Effector memory CD8-positive, alpha-beta T cell (primary cell): Measurements from ENCODE around the gene TXNRD1.
A peak's percentile ranks its signal among the peaks of the same experiment; 100 is the strongest.

Experiments
- ATAC-seq: fragments of 150-1000 bp; cut with Tn5 transposase; replicated peaks from 2 replicates; pipeline ENCODE4 v1.10.0; 2021; ENCODE audit warnings: mild to moderate bottlenecking, moderate library complexity
- DNase-seq, 3 experiments: peaks; one replicate each; pipeline ENCODE4 v3.0.0; 2021
- H3K27ac Mint-ChIP-seq, 2 donors: one replicate each; pipeline ENCODE4 v1.8.0; 2022; ENCODE audit warnings: mild to moderate bottlenecking in 2 of 2, mixed read lengths in 2 of 2, moderate library complexity in 2 of 2
- H3K27me3 Mint-ChIP-seq, 2 donors: one replicate each; pipeline ENCODE4 v1.8.0; 2022; ENCODE audit warnings: mixed read lengths in 2 of 2
- H3K36me3 Mint-ChIP-seq: one replicate; pipeline ENCODE4 v1.8.0; 2022; ENCODE audit warnings: mild to moderate bottlenecking, moderate library complexity, mixed read lengths; ENCODE audit not compliant: insufficient read depth
- H3K4me1 Mint-ChIP-seq, 2 donors: one replicate each; pipeline ENCODE4 v1.8.0; 2022; ENCODE audit warnings: low read depth in 2 of 2, mixed read lengths in 2 of 2
- H3K4me3 Mint-ChIP-seq, 2 donors: one replicate each; pipeline ENCODE4 v1.8.0; 2022; ENCODE audit warnings: mild to moderate bottlenecking in 2 of 2, mixed read lengths in 2 of 2, moderate library complexity in 2 of 2
- H3K9me3 Mint-ChIP-seq, 2 donors: one replicate each; pipeline ENCODE4 v1.8.0; 2022; ENCODE audit warnings: mixed read lengths in 2 of 2

The TXNRD1 gene

GRCh38 chr12:104181313-104181712, 34.3 kb upstream of the TXNRD1 start:
- H3K27me3 Mint-ChIP-seq, result peaks cover 11 to 17% of the 10 kb centered on the region in 2 donors
- H3K9me3 Mint-ChIP-seq, result no peaks in the 10 kb centered on the region
- no peak for ATAC-seq
- no peak overlapping the region for H3K27ac Mint-ChIP-seq
- no peak for DNase-seq
- H3K4me1 Mint-ChIP-seq, result peaks cover 0 to 4% of the 10 kb centered on the region in 2 donors
- peaks cover 2% of the 10 kb centered on the region for H3K36me3 Mint-ChIP-seq
- no peak overlapping the region for H3K4me3 Mint-ChIP-seq

DNA sequence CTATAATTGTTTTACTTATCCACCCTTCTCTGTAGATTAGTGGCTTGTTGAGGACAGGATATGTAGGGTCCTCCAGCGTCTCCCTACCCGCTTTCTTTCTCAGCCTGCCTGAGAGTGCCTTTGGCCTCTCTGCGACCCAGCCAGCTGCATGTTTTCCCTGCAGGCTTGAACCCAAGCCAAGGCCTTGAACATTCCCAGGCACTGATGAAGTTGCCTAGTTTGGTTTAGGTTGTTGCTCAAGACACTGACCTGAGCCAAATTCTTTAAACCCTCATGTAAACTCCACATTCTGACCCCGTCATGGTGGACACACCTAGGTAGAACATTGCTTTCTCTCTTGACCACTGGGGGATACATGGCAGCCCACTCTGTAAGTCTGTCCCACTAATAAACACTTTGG, 33.4 kb upstream of the TXNRD1 start:
- Mint-ChIP-seq H3K36me3 (peaks cover 2% of the 10 kb centered on the region), H3K27ac (no peak overlapping the region), H3K27me3 (peaks cover 11 to 17% of the 10 kb centered on the region in 2 donors), H3K4me1 (peaks cover 0 to 4% of the 10 kb centered on the region in 2 donors), H3K9me3 (no peaks in the 10 kb centered on the region), H3K4me3 (no peak overlapping the region)
- ATAC-seq (no peak), DNase-seq (no peak)

- peaks cover 2% of the 10 kb centered on the region for H3K36me3 Mint-ChIP-seq
- no peaks in the 10 kb centered on the region for H3K9me3 Mint-ChIP-seq
- H3K4me3 Mint-ChIP-seq, result no peak overlapping the region
- H3K27me3 Mint-ChIP-seq, result peaks cover 9 to 13% of the 10 kb centered on the region in 2 donors
- ATAC-seq (no peak), DNase-seq (no peak)
- no peak overlapping the region for H3K27ac Mint-ChIP-seq
- peaks cover 0 to 2% of the 10 kb centered on the region in 2 donors for H3K4me1 Mint-ChIP-seq
Observed at GRCh38 chr12:104182621-104183378, 32.8 kb upstream of the TXNRD1 start.

DNA sequence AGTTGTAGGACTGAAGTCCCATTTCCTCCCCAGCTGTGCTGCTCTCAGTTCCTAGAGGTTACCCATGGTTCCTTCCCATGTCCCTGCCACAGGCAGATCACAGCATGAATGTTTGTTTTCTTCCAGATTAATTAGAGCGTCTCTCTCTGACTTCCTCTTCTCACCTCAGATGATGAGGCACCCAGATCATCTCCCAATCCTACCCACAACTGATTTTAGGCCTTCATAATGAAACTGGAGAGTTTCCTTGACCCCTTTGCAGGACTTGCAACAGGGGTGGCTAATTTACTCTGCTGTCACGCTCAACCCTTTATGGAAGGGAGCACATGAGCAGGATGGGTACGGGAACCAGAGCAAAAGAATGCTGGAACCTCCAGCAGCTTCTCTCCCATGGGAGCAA, 32.1 kb upstream of the TXNRD1 start:
- Mint-ChIP-seq H3K27ac (no peak overlapping the region), H3K27me3 (peaks cover 2 to 7% of the 10 kb centered on the region in 2 donors), H3K4me3 (no peak overlapping the region), H3K4me1 (no peaks in the 10 kb centered on the region), H3K9me3 (no peaks in the 10 kb centered on the region), H3K36me3 (peaks cover 2% of the 10 kb centered on the region)
- ATAC-seq, result no peak
- no peak for DNase-seq

- ATAC-seq (no peak), DNase-seq (no peak)
- H3K9me3 Mint-ChIP-seq, result no peaks in the 10 kb centered on the region
- no peak overlapping the region for H3K27ac Mint-ChIP-seq
- no peaks in the 10 kb centered on the region for H3K4me1 Mint-ChIP-seq
- no peak overlapping the region for H3K4me3 Mint-ChIP-seq
- no peaks in the 10 kb centered on the region for H3K27me3 Mint-ChIP-seq
- peaks cover 1% of the 10 kb centered on the region for H3K36me3 Mint-ChIP-seq
Observed at GRCh38 chr12:104187446-104188155, 28.0 kb upstream of the TXNRD1 start.

DNA sequence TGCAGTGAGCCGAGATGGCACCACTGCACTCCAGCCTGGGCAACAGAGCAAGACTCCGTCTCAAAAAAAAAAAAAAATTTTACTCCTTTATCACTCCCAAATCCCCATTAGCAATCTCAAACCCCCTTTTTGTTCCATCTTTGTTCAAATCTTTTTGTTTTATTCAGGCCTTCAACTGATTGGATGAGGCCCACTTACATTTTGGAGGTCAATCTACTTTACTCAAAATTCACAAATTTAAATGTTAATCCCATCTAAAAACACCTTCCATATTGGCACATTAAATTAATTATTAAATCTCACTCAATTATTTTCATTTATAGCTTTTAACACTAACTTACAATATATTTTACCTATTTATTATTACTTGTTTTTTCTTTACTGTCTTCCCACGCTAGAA, 27.0 kb upstream of the TXNRD1 start:
- no peak for ATAC-seq
- H3K27me3 Mint-ChIP-seq, result no peaks in the 10 kb centered on the region
- H3K4me3 Mint-ChIP-seq, result no peak overlapping the region
- no peaks in the 10 kb centered on the region for H3K4me1 Mint-ChIP-seq
- no peak for DNase-seq
- H3K9me3 Mint-ChIP-seq, result no peaks in the 10 kb centered on the region
- H3K27ac Mint-ChIP-seq, result no peak overlapping the region
- no peaks in the 10 kb centered on the region for H3K36me3 Mint-ChIP-seq

- Mint-ChIP-seq H3K36me3 (no peaks in the 10 kb centered on the region), H3K4me1 (no peaks in the 10 kb centered on the region), H3K27ac (peak overlapping the region in 1 of 2 donors; percentile 51), H3K4me3 (no peak overlapping the region), H3K27me3 (no peaks in the 10 kb centered on the region), H3K9me3 (no peaks in the 10 kb centered on the region)
- DNase-seq, result no peak
- no peak for ATAC-seq
Observed at GRCh38 chr12:104189915-104190555, 25.5 kb upstream of the TXNRD1 start.

DNA sequence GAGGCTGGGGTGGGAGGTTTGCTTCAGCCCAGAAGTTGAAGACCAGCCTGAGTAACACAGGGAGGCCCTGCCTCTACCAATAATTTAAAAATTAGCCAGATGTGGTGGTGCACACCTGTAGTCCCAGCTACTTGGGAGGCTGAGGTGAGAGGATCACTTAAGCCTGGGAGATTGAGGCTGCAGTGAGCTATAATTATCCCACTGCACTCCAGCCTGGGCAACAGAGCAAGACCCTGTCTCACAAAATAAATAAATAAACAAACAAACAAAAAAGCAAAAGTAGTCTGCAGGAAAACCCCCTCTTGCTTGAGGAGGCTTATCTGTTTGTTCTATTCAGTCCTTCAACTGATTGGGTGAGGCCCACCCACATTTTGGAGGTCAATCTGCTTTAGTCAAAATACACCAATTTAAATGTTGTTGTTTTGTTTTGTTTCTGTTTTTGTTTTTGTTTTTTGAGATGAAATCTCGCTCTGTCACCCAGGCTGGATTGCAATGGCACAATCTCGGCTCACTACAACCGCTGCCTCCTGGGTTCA, 24.9 kb upstream of the TXNRD1 start:
- no peak for ATAC-seq
- Mint-ChIP-seq H3K36me3 (no peaks in the 10 kb centered on the region), H3K9me3 (no peaks in the 10 kb centered on the region), H3K4me1 (no peaks in the 10 kb centered on the region), H3K27me3 (peaks cover 0 to 4% of the 10 kb centered on the region in 2 donors), H3K4me3 (no peak overlapping the region), H3K27ac (no peak overlapping the region)
- no peak for DNase-seq

DNA sequence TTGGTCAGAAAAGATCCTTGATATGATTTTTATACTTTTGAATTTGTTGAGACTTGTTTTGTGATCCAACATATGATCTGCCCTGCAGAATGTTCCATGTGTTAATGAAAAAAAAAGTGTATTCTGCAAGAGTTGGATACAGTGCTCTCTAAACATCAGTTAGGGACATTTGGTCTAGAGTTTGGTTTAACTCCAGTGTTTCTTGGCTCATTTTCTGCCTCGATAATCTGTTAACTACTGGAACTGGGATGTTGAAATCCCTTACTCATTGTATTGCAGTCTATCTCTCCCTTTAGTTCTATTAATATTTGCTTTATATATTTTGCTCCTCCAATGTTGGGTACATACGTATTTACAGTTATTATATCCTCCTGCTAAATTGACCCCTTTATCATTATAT, 18.3 kb upstream of the TXNRD1 start:
- no peaks in the 10 kb centered on the region for H3K4me1 Mint-ChIP-seq
- no peak for DNase-seq
- H3K9me3 Mint-ChIP-seq, result no peaks in the 10 kb centered on the region
- no peak overlapping the region for H3K4me3 Mint-ChIP-seq
- no peak for ATAC-seq
- H3K27ac Mint-ChIP-seq, result no peak overlapping the region
- peaks cover 22 to 40% of the 10 kb centered on the region in 2 donors for H3K27me3 Mint-ChIP-seq
- no peaks in the 10 kb centered on the region for H3K36me3 Mint-ChIP-seq

- no peak overlapping the region for H3K27ac Mint-ChIP-seq
- H3K4me3 Mint-ChIP-seq, result no peak overlapping the region
- no peaks in the 10 kb centered on the region for H3K4me1 Mint-ChIP-seq
- DNase-seq (no peak), ATAC-seq (no peak)
- no peaks in the 10 kb centered on the region for H3K9me3 Mint-ChIP-seq
- H3K27me3 Mint-ChIP-seq, result peaks cover 28 to 42% of the 10 kb centered on the region in 2 donors
- H3K36me3 Mint-ChIP-seq, result no peaks in the 10 kb centered on the region
Observed at GRCh38 chr12:104199964-104200363, 15.6 kb upstream of the TXNRD1 start.

- ATAC-seq, result peak; percentile 68
- no peaks in the 10 kb centered on the region for H3K4me1 Mint-ChIP-seq
Observed at GRCh38 chr12:104201238-104202001, 14.2 kb upstream of the TXNRD1 start.

GRCh38 chr12:104204690-104205480, 10.7 kb upstream of the TXNRD1 start:
- Mint-ChIP-seq H3K9me3 (no peaks in the 10 kb centered on the region), H3K4me1 (no peaks in the 10 kb centered on the region), H3K27ac (no peak overlapping the region), H3K4me3 (no peak overlapping the region), H3K27me3 (peaks cover 32 to 40% of the 10 kb centered on the region in 2 donors), H3K36me3 (no peaks in the 10 kb centered on the region)
- ATAC-seq, result no peak
- no peak for DNase-seq

More at GRCh38 chr12:104201238-104202001, 14.2 kb upstream of the TXNRD1 start:
- no peak overlapping the region for H3K27ac Mint-ChIP-seq
- no peak overlapping the region for H3K4me3 Mint-ChIP-seq
- DNase-seq, result peak; percentile 45 to 49 (median 48)
- no peaks in the 10 kb centered on the region for H3K36me3 Mint-ChIP-seq
- no peaks in the 10 kb centered on the region for H3K9me3 Mint-ChIP-seq
- peaks cover 31 to 35% of the 10 kb centered on the region in 2 donors for H3K27me3 Mint-ChIP-seq
